Fibroblast of lung (primary cell): ENCODE measurements around the gene SHISA8. TPM values are rescaled to one million over a fixed set of nuclear protein-coding genes. Genes with fewer than 3 reads are reported as not detected.

Source experiments
- DNase-seq, 2 donors: peaks; one replicate each; pipeline versions ENCODE4 v3.0.0 to v3.0.0-alpha.2; 2010; ENCODE audit warnings: low read depth in 2 of 2
- H2AFZ ChIP-seq: 2 replicates; pipeline ENCODE4 v1.5.1; 2012; ENCODE audit warnings: low read length, control low read depth, inconsistent platforms
- H3K27ac ChIP-seq: 2 replicates; pipeline ENCODE4 v1.5.1; 2011; ENCODE audit warnings: low read length, control low read depth; ENCODE audit not compliant: insufficient read depth
- H3K27me3 ChIP-seq: 2 replicates; pipeline ENCODE4 v1.5.1; 2011; ENCODE audit warnings: mild to moderate bottlenecking, low read length; ENCODE audit not compliant: control insufficient read depth, insufficient read depth
- H3K36me3 ChIP-seq: 2 replicates; pipeline ENCODE4 v1.5.1; 2011; ENCODE audit warnings: low read length; ENCODE audit not compliant: control insufficient read depth, insufficient read depth
- H3K4me1 ChIP-seq: 2 replicates; pipeline ENCODE4 v1.5.1; 2011; ENCODE audit warnings: low read length; ENCODE audit not compliant: control insufficient read depth, insufficient read depth; ENCODE audit errors: extremely low read depth
- H3K4me2 ChIP-seq: 2 replicates; pipeline ENCODE4 v1.5.1; 2011; ENCODE audit warnings: low read length, control low read depth; ENCODE audit not compliant: insufficient read depth; ENCODE audit errors: extremely low read depth
- H3K4me3 ChIP-seq, 4 experiments: fragments of 200-600 bp in 1 of 4; sonication (generic) in 1 of 4; replicated peaks in 1 of 4; 2 replicates each; pipeline ENCODE4 v1.5.1; 2011 to 2016; ENCODE audit warnings: low read length in 4 of 4, low read depth in 3 of 4, mild to moderate bottlenecking in 3 of 4, control low read depth in 2 of 4, inconsistent platforms in 1 of 4, mixed read lengths in 1 of 4; ENCODE audit not compliant: insufficient read depth in 1 of 4; ENCODE audit errors: control extremely low read depth in 1 of 4
- H3K79me2 ChIP-seq: 2 replicates; pipeline ENCODE4 v1.5.1; 2012; ENCODE audit warnings: mild to moderate bottlenecking, low read length, inconsistent platforms; ENCODE audit not compliant: control insufficient read depth, insufficient read depth
- H3K9ac ChIP-seq: 2 replicates; pipeline ENCODE4 v1.5.1; 2011; ENCODE audit warnings: mild to moderate bottlenecking, low read length, control low read depth; ENCODE audit not compliant: insufficient read depth
- H3K9me3 ChIP-seq: 2 replicates; pipeline ENCODE4 v1.5.1; 2012; ENCODE audit warnings: low read depth, low read length; ENCODE audit not compliant: control insufficient read depth, insufficient read depth
- H4K20me1 ChIP-seq: 2 replicates; pipeline ENCODE4 v1.5.1; 2011; ENCODE audit warnings: low read length; ENCODE audit not compliant: control insufficient read depth, insufficient read depth; ENCODE audit errors: extremely low read depth
- CTCF ChIP-seq, 2 donors: IDR thresholded peaks in 1 of 2; conservative IDR thresholded peaks in 1 of 2; 1 replicate in 1 of 2; 2 replicates in 1 of 2; pipeline ENCODE4 v1.5.1; 2011 to 2012; ENCODE audit warnings: low read length in 2 of 2, control low read depth in 1 of 2, inconsistent platforms in 1 of 2, low read depth in 1 of 2, mild to moderate bottlenecking in 1 of 2
- EZH2 ChIP-seq: IDR thresholded peaks from 2 replicates; pipeline ENCODE4 v1.5.1; 2012; ENCODE audit warnings: low read length, control low read depth, mild to moderate bottlenecking; ENCODE audit errors: missing control alignments
- polyA plus RNA-seq, 2 donors: library from polyadenylated mRNA; depleted of rRNA in 1 of 2; stranded (reverse) in 1 of 2; unstranded in 1 of 2; fragments of >200 nt; gene quantifications; 2 replicates each; pipeline ENCODE4 v1.2.1, GENCODE V29; 2011 to 2012; ENCODE audit warnings: missing spikeins in 1 of 2
- total RNA-seq: library from RNA; depleted of rRNA; stranded (reverse); fragments of >200 nt; gene quantifications from 2 replicates; pipeline ENCODE4 v1.2.1, GENCODE V29; 2014

The SHISA8 gene
- total and polyA plus RNA-seq, 2 donors (not counting 1 experiment from before 2014, with no cell fraction given) = not detected

- Histone ChIP-seq H3K9ac (no peak overlapping the region), H2AFZ (no peak overlapping the region)
Measured at GRCh38 chr22:41957941-41958556, 43.2 kb upstream of the SHISA8 start.

DNA sequence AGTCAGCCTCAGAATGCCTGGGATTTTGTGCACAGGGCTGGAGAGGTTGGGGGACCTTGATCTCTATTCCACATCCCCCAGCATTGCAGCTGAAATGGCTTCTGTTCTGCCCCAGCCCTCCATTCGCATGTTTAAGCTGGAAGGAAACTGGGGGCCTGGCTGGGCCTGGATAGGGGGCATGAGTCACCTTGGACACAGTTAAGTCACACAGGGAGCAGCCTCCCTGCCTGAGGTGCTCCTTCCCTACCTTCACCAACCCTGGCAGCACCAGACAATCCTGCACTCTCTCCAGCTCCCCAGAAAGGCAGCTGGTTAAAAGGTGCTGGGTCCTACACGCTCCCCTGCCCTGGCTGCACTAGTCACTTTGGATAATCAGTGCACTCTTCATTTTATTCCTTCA lies 37.8 kb upstream of the SHISA8 start:
- Histone ChIP-seq H3K27me3 (no peaks in the 10 kb centered on the region), H4K20me1 (no peaks in the 10 kb centered on the region)

More at GRCh38 chr22:41957941-41958556, 43.2 kb upstream of the SHISA8 start:
- H3K4me3 ChIP-seq = no peak overlapping the region
- H3K79me2 ChIP-seq = no peaks in the 10 kb centered on the region
- H3K27ac ChIP-seq = no peak overlapping the region
- no peaks in the 10 kb centered on the region for H3K36me3 ChIP-seq
- H3K9me3 ChIP-seq = no peaks in the 10 kb centered on the region
- TF ChIP-seq EZH2 = no peak
- TF ChIP-seq CTCF (conservative IDR thresholded peaks at IDR 0.05 in 1 of 2, IDR thresholded peaks at IDR 0.05 in 1 of 2; ENCODE audit: low read depth in 1 of 2, low read length in 2 of 2) = no peak
- DNase-seq = no peak
- no peak overlapping the region for H3K4me2 ChIP-seq
- H3K4me1 ChIP-seq = no peaks in the 10 kb centered on the region
- no peaks in the 10 kb centered on the region for H3K27me3 ChIP-seq
- no peaks in the 10 kb centered on the region for H4K20me1 ChIP-seq

GRCh38 chr22:41951898-41952474 lies 37.1 kb upstream of the SHISA8 start, which contains the start of gene SMIM45:
Gene SMIM45, plus strand, starts transcription at chr22:41952150.
- Histone ChIP-seq H3K36me3 (no peaks in the 10 kb centered on the region), H4K20me1 (no peaks in the 10 kb centered on the region), H2AFZ (no peak within 1 kb of the TSS), H3K9ac (no peak within 1 kb of the TSS), H3K27ac (no peak within 1 kb of the TSS), H3K4me3 (no peak within 1 kb of the TSS), H3K4me2 (no peak within 1 kb of the TSS), H3K79me2 (no peaks in the 10 kb centered on the region), H3K9me3 (no peaks in the 10 kb centered on the region), H3K4me1 (no peaks in the 10 kb centered on the region), H3K27me3 (no peaks in the 10 kb centered on the region)
- DNase-seq = no peak
- no peak for TF ChIP-seq CTCF (conservative IDR thresholded peaks at IDR 0.05 in 1 of 2, IDR thresholded peaks at IDR 0.05 in 1 of 2; ENCODE audit: low read depth in 1 of 2, low read length in 2 of 2)
- no peak for TF ChIP-seq EZH2

More for the DNA sequence above, 37.8 kb upstream of the SHISA8 start:
- no peaks in the 10 kb centered on the region for H3K4me1 ChIP-seq
- H3K9me3 ChIP-seq = no peaks in the 10 kb centered on the region
- TF ChIP-seq EZH2 (no peak), CTCF (conservative IDR thresholded peaks at IDR 0.05 in 1 of 2, IDR thresholded peaks at IDR 0.05 in 1 of 2; ENCODE audit: low read depth in 1 of 2, low read length in 2 of 2) (no peak)
- no peak overlapping the region for H2AFZ ChIP-seq
- no peak overlapping the region for H3K9ac ChIP-seq
- H3K27ac ChIP-seq = no peak overlapping the region
- no peak overlapping the region for H3K4me3 ChIP-seq
- DNase-seq = no peak
- no peak overlapping the region for H3K4me2 ChIP-seq
- no peaks in the 10 kb centered on the region for H3K79me2 ChIP-seq
- H3K36me3 ChIP-seq = no peaks in the 10 kb centered on the region
